HPDE6-E6E7 (cell line): Measurements from ENCODE around the gene SSBP3.

Experiments
- DNase-seq: peaks from one replicate; pipeline ENCODE4 v3.0.0; 2011; ENCODE audit warnings: missing footprints; ENCODE audit errors: extremely low spot score

SSBP3 gene

GRCh38 chr1:54329312-54330003 is 76.7 kb downstream of the SSBP3 start:
- no peak for DNase-seq

- no peak for DNase-seq
Measured at GRCh38 chr1:54328066-54328636, 78.0 kb downstream of the SSBP3 start.

DNA sequence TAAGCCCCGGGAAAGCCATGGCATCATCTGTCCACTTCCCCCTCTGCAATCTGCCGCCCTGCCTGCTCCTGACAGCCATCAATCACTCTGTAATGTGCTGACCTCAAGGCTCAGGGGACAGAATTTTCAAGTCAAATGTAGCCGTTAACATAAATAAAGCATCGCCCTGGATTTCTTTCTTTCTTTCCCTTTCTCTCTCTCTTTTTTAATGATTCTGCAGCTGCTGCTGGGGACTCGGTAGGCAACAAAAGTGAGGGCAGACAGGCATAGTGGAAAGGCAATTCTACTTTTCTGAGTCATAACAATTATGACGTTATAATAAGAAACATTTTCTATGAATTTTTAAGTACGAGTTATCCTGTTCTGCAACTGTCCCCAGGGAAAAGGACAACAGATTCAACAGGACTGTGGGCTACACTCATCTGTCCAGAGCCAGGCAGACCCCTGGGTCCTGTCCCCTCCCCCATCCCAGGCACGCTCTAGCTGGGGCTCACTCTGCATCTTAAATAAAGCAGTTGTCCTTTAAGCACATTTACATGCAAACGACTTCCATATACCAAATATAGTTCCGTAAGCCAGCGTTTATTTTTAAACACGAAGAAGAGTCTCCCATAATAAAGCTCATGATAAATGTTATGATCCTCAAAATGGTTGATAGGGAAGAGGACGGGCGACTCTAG is 78.7 kb downstream of the SSBP3 start:
- no peak for DNase-seq

DNA sequence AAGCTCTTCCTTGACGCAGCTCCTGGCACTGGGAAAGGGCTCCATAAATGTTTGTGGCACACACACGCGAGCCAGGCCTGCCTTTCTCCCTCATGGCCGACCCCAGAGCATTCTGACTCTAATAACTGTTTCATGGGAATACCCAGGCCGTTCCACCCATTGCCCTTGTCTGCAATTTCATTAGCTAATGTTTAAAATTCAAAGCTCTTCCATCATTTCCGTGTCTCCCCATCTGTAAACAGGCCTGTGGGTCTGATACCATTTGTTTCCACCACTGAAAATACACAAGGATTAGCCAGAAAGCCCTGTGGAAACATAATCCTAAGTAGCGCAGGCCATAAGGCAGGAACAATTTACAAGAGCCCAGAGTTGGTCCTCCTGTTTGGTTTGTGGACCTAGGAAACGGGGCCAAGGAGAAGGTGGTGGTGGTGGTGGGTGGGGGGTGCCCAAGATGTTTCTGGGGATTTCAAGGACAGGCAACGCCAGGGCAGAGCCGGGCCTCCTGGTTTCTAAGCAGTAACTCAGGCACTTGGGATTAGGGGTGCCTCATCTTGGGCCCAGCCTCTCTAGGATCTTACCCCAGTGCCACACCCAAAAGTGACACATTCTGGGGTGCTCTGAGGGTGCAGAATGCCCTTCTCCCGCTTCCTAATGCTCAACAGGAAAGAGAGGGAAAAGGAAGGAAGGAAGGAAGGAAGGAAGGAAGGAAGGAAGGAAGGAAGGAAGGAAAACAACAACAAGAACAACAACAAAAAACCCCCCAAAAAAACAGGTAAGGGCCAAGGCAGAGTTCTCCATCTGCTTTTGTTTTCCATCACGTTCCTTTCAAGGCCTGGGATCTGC is 79.4 kb downstream of the SSBP3 start:
- DNase-seq = no peak

GRCh38 chr1:54325703-54326461 is 80.3 kb downstream of the SSBP3 start:
- DNase-seq = no peak

- no peak for DNase-seq
Measured at GRCh38 chr1:54325284-54325683, 80.9 kb downstream of the SSBP3 start.

DNA sequence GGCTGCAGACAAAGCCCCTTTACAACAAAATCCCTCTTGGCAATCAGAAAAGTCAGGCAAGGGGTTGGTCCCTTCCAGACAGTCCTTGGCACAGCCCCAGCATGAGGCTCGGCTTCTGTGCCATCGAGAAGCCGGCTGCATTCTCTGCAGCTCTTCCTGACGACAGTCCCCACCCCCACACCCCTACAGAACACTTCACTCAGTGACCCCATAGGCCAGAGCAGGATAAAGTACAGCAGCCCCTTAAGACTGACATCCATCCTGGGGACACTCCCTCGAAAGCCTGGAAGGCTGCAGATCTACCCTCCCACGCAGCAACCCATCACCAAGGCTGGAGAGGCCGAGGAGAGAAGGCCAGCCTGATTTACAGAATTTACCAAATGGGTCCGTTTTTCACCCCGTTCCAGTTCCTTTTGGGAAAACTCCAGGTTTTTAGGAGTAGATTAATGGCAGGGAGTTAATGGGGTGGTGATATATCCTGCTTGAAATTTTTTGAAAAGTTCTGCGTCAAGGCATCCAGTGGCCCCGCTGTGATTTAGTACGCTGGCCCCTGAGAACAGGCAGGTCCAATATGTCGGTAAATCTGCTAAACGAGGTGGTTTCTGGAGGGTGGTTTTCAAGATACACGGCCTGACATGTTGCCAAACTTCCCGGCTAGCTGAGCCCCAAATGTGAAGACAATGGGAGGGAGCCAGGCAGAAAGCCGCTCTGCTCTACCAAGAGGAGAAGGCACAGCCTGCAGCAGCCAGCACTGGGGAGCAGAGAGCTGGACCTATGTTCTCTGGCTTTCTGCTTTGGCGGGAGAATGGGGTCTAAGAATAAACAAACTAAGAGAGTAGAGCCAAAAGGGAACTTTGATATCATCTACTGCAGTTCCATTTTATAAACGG is 81.7 kb downstream of the SSBP3 start:
- DNase-seq = no peak

- DNase-seq = no peak
Measured at GRCh38 chr1:54323921-54324250, 82.3 kb downstream of the SSBP3 start.

DNA sequence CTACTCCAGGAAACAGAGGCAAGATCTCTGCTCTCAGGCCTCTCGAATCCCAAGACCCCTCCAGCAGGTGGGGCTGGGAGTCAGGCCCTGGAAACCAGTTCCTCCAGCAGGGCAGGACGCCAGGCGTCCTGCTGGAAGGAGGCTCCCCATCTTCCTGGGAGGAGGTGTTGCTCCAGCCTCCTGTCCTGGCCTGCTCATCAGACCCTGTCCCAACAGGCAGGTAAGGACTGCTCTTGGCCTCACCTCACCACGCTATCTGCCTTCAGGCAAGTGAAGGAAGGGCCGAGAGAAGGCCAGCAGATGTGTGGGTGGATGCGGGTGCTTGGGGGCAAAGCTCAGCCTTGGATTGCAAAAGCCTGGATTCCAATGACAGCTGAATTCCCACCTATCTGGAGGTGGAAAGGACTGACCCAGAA is 82.9 kb downstream of the SSBP3 start:
- DNase-seq = peak; percentile 96

GRCh38 chr1:54318246-54318814 is 87.9 kb downstream of the SSBP3 start:
- DNase-seq = no peak

- no peak for DNase-seq
Measured at GRCh38 chr1:54317084-54317483, 89.1 kb downstream of the SSBP3 start.

DNA sequence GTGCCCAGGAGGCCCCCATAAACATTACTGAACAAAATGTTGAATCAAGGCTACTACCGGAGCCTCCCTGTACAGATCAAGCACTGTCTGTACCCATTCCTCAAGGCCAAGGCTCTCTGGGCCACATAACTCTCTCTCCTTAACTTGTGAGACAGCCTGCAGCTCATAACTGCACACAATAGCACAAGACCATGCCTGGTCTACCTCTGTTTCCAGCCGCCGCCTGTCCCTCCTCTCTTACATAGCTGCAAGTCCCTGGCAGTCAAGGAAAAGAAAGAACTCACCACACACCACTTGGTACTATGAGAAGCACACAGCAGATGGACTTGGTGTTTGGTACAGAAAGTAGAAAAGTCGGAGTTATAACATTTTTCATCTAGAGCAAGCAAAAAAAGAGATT is 91.1 kb downstream of the SSBP3 start:
- DNase-seq = no peak

- DNase-seq = no peak
Measured at GRCh38 chr1:54314696-54315095, 91.5 kb downstream of the SSBP3 start.

GRCh38 chr1:54312796-54313316 is 93.3 kb downstream of the SSBP3 start:
- DNase-seq = no peak

DNA sequence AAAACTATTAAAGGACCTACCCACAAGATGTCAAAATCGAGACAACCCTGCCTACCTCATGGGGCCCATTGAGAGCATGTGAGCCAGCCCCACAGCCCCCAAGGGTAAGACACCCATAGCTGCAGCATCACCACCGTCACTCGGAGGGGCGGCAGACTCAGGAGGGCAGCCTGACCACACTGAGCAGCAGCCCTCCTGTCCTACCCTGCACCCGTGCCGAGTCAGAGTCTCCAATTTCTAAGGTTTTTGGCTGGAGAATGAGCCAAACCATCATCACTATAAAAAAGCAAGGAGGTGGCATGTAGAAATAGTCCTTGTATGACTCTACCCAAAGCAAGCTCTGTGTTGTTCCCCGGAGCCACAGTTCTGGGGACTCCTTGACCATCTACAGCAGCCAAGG is 94.7 kb downstream of the SSBP3 start:
- DNase-seq = no peak

- no peak for DNase-seq
Measured at GRCh38 chr1:54310439-54311328, 95.5 kb downstream of the SSBP3 start.

DNA sequence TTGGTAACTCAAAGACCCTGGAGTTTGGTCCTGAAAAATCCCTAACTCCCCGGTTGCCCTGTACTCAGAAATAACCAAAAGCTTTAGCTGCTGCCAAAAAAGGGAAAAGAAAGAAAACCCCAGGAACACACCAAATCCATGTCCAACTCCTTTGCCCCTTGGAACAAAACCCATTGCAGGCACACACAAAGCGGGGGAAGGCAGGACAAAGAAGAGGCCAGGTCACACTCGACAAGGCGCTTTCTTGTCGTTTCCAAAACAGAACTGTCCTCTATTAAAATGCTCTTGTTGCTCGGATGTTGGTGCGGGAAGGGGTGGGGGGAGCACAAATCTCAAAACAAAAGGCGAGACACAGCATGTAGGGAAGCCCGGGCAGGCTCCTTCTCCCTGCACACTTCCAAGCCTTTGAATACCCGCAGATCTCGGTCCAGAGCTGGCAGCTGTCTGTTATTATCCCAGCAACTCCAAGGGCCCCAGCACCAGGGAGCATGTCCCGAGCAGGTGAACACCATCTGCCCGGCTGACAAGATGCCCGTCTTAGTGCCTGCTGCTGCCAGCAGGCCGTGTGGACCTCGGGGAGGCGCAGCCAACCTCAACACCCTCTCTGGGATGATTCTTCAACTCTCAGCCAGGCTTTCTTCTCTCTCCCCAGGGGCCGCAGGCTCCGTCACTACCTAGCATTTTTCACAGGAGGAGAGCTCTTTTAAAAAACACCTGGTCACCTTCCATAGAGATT is 96.4 kb downstream of the SSBP3 start:
- DNase-seq = no peak

DNA sequence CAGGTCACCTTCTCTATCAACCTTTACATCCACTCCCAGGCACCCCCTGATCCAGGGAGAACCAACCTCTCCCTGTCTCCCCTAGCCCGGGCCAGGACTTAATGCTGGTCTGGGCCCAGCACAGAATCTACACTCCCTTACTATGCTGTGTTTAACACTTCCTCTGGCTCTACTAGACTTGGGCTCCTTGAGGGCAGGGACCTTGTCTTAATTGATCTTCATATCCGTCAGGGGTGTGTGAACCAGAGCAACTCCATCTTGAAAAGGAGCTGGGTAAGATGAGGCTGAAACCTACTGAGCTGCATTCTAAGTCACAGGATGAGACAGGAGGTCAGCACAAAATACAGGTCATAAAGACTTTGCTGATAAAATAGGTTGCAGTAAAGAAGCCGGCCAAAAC is 98.9 kb downstream of the SSBP3 start:
- DNase-seq = no peak
